Kasumi-1 (cell line): ENCODE results near the gene ASCC1.

ENCODE experiments used
- DNase-seq, 2 experiments: peaks; one replicate each; lab custom pipeline; 2025; lab: John Stamatoyannopoulos, UW

The ASCC1 gene, protein sequence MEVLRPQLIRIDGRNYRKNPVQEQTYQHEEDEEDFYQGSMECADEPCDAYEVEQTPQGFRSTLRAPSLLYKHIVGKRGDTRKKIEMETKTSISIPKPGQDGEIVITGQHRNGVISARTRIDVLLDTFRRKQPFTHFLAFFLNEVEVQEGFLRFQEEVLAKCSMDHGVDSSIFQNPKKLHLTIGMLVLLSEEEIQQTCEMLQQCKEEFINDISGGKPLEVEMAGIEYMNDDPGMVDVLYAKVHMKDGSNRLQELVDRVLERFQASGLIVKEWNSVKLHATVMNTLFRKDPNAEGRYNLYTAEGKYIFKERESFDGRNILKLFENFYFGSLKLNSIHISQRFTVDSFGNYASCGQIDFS

GRCh38 chr10:72215611-72216549 is at the start of gene ASCC1, which contains the start of gene ANAPC16:
ASCC1 (minus strand) TSS chr10:72216276; CDS start chr10:72213298, 2,978 bp downstream.
ANAPC16 (plus strand) TSS chr10:72216012; CDS start chr10:72223915, 7,903 bp downstream.
- DNase-seq = peak; percentile 96

GRCh38 chr10:72265508-72265907 is 49.4 kb upstream of the ASCC1 start:
- no peak for DNase-seq

- DNase-seq = no peak
These were observed 48.5 kb upstream of the ASCC1 start for GRCh38 chr10:72264536-72264935.

- no peak for DNase-seq
These were observed 47.7 kb upstream of the ASCC1 start for GRCh38 chr10:72263613-72264241.

DNA sequence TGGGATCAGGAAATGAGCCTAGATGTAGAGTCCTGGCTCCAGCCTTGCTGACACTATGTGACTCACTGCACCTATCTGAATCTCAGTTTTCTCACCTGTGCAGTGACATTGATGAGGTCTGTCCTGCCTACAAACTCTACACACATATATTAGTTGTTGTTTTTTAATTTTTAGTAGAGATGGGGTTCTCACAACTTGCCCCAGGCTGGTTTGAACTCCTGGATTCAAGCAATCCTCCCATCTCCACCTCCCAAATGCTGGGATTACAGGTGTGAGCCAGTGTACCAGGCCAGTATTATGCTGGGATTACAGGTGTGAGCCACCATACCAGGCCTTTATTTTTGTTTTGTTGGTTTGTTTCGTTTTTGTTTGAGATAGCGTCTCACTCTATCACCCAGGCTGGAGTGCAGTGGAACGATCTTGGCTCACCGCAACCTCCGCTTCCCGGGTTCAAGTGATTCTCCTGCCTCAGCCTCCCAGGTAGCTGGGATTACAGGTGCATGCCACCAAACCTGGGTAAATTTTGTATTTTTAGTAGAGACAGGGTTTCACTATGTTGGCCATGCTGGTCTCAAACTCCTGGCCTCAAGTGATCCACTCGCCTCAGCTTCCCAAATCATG is 45.8 kb upstream of the ASCC1 start:
- no peak for DNase-seq

- peak; percentile 61 to 63 for DNase-seq
These were observed 45.1 kb upstream of the ASCC1 start for GRCh38 chr10:72260976-72261783.

DNA sequence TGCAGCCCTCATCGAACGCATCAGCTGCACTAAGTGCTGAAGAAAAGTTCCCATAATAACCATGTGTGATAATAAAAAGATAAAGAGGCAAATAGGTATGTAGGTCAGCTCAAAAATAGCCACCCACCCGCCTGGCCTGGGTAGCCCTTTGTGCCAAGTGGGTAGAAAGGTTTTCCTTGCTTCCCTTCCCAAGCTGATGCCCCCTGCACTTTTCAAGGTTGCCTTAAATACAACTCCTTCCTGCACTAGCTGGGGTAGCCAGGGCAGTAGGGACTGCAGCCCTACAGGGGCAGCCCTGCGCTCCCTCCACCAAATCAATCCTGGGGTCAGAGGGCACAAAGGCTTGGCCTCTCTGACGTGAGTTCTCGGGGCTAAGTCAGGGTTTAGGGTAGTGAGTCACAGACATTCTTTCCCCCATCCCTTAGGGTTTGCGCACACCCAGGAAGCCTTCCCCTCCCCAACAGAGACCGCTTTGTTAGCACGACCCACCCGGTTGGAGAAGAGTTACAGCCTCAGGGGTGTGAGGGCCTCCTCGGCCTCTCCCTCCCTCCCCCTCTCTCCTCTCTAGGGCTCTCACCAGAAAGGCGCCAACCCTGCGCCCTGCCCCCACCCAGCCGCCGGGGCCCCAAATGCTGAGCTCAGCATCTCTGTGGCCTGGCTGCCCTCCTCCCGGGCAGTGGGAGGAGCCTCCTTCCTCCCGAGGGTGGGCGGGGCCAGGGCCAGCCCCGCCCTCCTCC is 44.3 kb upstream of the ASCC1 start:
- peak; percentile 67 to 71 for DNase-seq

- DNase-seq = no peak
These were observed 43.6 kb upstream of the ASCC1 start for GRCh38 chr10:72259491-72260238.

DNA sequence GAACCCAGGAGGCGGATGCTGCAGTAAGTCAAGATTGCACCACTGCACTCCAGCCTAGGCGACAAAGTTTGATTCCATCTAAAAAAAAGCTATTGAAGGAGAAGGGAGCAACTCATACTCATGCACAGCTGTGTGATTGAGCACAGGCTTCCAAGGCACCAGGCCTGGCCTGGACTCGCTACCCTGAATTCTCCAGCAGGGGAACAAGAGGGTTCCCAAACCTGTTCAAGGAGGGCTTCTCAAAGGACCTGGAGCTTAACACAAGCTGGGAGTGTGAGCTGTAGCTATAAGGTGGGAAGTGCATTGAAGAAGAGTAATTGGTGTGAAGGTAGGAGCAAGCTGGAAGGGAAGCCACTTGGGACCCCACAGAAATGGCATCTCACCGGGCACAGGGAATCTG is 42.5 kb upstream of the ASCC1 start:
- DNase-seq = no peak

GRCh38 chr10:72257051-72257892 is 41.2 kb upstream of the ASCC1 start:
- DNase-seq = peak; percentile 90

GRCh38 chr10:72255977-72256729 is 40.1 kb upstream of the ASCC1 start:
- DNase-seq = no peak

GRCh38 chr10:72254813-72255568 is 38.9 kb upstream of the ASCC1 start:
- DNase-seq = peak; percentile 87 to 93

DNA sequence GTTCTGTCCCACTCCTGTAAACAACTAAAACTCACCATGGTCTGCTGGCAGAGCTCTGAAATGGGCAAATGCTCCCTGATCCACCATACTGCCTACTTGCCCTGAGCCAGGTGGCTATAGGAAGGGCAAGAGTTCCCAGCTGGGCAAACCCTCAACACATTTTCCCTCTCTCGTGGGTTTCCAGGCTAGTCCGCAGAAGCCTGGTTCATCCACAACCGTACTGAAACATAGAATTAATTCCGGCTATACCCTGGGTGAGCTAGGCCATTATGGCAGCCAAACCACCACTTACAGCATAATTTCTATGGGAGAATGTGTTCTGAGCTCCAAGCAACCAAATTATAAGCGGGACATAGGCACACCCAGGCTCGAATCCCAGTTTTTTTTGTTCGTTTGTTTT is 37.5 kb upstream of the ASCC1 start:
- no peak for DNase-seq

DNA sequence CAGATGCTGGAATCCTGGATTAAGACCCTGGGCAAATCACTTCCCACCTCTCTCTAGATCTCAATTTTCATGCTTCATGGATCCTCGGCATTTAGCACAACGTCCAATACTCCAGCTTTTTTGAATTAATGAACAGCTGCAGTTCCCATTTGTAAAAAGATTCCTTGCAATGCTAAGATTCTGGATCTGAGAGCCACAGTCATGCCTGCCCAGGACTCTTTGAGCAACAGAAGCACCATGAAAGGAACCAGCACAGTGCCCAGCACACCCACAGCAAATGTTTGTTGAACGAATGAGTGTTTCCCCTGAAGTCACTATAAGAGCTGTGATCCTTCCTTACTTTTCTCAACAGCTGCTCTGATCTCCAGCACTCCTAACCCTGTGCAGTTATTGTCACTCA is 36.9 kb upstream of the ASCC1 start:
- no peak for DNase-seq

GRCh38 chr10:72251635-72252034 is 35.6 kb upstream of the ASCC1 start:
- DNase-seq = no peak

- DNase-seq = no peak
These were observed 34.6 kb upstream of the ASCC1 start for GRCh38 chr10:72250666-72251065.
